Kidney (tissue), 14 donors: ENCODE measurements around the gene ZNF75A. TPM values are rescaled to one million over a fixed set of nuclear protein-coding genes. Genes with fewer than 3 reads are reported as not detected.

Experiments used
- DNase-seq, 5 donors: peaks; one replicate each; pipeline ENCODE4 v3.0.0-alpha.2; 2013 to 2020
- FAIRE-seq: peaks from 2 replicates; lab custom pipeline; 2012; peaks lifted over from hg19 to GRCh38; lab: Jason Lieb, UNC
- H3K27ac ChIP-seq, 2 donors: one replicate each; pipeline ENCODE4 v1.7.0; 2013; ENCODE audit warnings: low read depth in 2 of 2, low read length in 2 of 2, inconsistent platforms in 1 of 2
- H3K27me3 ChIP-seq: one replicate; pipeline ENCODE4 v1.7.1; 2013; ENCODE audit warnings: low read length, inconsistent platforms; ENCODE audit not compliant: control insufficient read depth, insufficient read depth
- H3K36me3 ChIP-seq, 3 donors: one replicate each; pipeline versions ENCODE4 v1.7.0 to v1.7.1; 2013; ENCODE audit warnings: low read length in 3 of 3, control low read depth in 1 of 3, inconsistent platforms in 1 of 3; ENCODE audit not compliant: insufficient read depth in 3 of 3, control insufficient read depth in 2 of 3
- H3K4me1 ChIP-seq, 3 donors: one replicate each; pipeline versions ENCODE4 v1.7.0 to v1.7.1; 2013; ENCODE audit warnings: low read length in 3 of 3, inconsistent platforms in 1 of 3, low read depth in 1 of 3; ENCODE audit not compliant: control insufficient read depth in 2 of 3, insufficient read depth in 2 of 3
- H3K4me3 ChIP-seq, 3 donors: one replicate each; pipeline versions ENCODE4 v1.7.0 to v1.8.1; 2013; ENCODE audit warnings: low read length in 3 of 3, control low read depth in 1 of 3, inconsistent platforms in 1 of 3
- H3K9ac ChIP-seq, 3 donors: one replicate each; pipeline versions ENCODE4 v1.7.0 to v1.7.1; 2013; ENCODE audit warnings: low read length in 3 of 3, control low read depth in 1 of 3, inconsistent platforms in 1 of 3
- H3K9me3 ChIP-seq, 3 donors: one replicate each; pipeline versions ENCODE4 v1.7.0 to v1.7.1; 2013; ENCODE audit warnings: low read length in 3 of 3, control low read depth in 1 of 3, inconsistent platforms in 1 of 3; ENCODE audit not compliant: control insufficient read depth in 2 of 3, insufficient read depth in 1 of 3
- intact Hi-C: fragments of 100-400 bp; cut with DNase I; formaldehyde crosslinking; loops from one replicate; pipeline ENCODE4 v1.11.1; 2022
- polyA plus RNA-seq: library from polyadenylated mRNA; stranded (reverse); fragments of 350-450 nt; fragmentation: Illumina TruSeq; extraction: RNeasy Lipid Tissue Mini Kit (QIAGEN cat#74804); gene quantifications from one replicate; pipeline ENCODE4 v1.2.3, GENCODE V29; 2014; ENCODE audit warnings: low read depth, low replicate concordance; ENCODE audit not compliant: insufficient read depth
- total RNA-seq: library from RNA; stranded (reverse); fragmentation: NEBNext Ultra II Directional; extraction: Animal tissue kit (Norgen Biotek cat#: 25700); gene quantifications from one replicate; pipeline ENCODE4 v1.2.1, GENCODE V29; 2021
- TF ChIP-seq, protein P1 (sequence below): IDR thresholded peaks from 3 replicates; pipeline ENCODE4 v1.5.1; 2012; ENCODE audit warnings: mild to moderate bottlenecking, moderate library complexity, borderline replicate concordance; ENCODE audit not compliant: insufficient read depth; ENCODE audit errors: extremely low read depth
- donor health status: control.
- donor health status: control.
- donor health status: control.
- donor health status: control.
- donor health status: control.
- donor health status: DM: yes; HTN: yes; CAD: no.
- donor health status: Normal renal cell carcinoma (clear cell type).

Gene ZNF75A
- total and polyA plus RNA-seq, 2 donors from 2014 or later: 14.3 to 41.3 TPM

DNA sequence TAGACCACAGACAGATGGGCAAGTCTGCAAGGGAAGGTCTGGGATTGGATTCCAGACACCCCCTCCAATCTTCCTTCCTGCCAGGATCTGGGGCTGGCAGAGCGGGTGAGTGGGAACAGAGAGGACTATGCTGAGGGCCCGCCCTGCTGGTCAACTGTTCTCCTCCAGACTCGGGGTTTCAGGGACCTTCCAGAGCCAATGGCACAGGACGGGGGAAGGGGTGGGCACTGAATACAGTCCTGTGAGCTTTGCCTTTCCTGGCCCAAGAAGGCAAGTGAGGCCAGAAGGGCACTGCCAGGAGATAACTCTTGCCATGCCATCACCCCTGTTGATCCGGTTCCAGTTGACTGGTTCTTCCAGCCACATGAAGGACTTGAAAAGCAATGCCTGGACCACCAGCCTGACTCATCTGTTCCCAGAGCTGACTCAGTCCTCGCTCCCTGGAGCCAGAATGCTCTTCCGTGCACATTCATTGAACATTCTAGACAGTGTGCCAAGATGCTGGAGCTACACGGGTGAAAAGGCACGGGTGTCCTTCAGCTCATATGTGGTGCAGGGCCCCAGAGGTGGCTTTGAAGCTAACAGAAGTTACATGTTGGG is 48.3 kb upstream of the ZNF75A start:
- FAIRE-seq (no peak), DNase-seq (peak in 1 of 5 donors; percentile 55)
- TF ChIP-seq, protein P1, sequence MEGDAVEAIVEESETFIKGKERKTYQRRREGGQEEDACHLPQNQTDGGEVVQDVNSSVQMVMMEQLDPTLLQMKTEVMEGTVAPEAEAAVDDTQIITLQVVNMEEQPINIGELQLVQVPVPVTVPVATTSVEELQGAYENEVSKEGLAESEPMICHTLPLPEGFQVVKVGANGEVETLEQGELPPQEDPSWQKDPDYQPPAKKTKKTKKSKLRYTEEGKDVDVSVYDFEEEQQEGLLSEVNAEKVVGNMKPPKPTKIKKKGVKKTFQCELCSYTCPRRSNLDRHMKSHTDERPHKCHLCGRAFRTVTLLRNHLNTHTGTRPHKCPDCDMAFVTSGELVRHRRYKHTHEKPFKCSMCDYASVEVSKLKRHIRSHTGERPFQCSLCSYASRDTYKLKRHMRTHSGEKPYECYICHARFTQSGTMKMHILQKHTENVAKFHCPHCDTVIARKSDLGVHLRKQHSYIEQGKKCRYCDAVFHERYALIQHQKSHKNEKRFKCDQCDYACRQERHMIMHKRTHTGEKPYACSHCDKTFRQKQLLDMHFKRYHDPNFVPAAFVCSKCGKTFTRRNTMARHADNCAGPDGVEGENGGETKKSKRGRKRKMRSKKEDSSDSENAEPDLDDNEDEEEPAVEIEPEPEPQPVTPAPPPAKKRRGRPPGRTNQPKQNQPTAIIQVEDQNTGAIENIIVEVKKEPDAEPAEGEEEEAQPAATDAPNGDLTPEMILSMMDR: no peak
- Histone ChIP-seq H3K4me3 (no peak overlapping the region), H3K9me3 (no peaks in the 10 kb centered on the region), H3K9ac (no peak overlapping the region), H3K27ac (no peak overlapping the region), H3K27me3 (no peaks in the 10 kb centered on the region), H3K36me3 (no peaks in the 10 kb centered on the region), H3K4me1 (no peaks in the 10 kb centered on the region)
- intact Hi-C loops: no loop called here

DNA sequence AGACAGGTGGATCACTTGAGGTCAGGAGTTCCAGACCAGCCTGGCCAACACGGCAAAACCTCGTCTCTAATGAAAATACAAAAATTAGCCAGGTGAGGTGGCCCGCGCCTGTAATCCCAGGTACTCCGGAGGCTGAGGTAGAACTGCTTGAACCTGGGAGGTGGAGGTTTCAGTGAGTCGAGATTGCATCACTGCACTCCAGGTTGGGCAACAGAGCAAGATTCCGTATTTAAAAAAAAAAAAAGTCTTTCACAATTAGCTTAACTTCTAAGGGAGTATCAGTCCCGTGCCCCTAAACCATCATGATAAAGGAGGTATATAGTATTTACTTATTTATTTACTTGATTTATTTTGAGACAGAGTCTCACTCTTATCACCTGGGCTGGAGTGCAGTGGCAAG is 45.5 kb upstream of the ZNF75A start:
- peak in 1 of 5 donors; percentile 15 for DNase-seq
- Histone ChIP-seq H3K9ac (no peak overlapping the region), H3K4me1 (peaks cover 0 to 3% (median 0%) of the 10 kb centered on the region in 3 donors), H3K27me3 (no peaks in the 10 kb centered on the region), H3K4me3 (no peak overlapping the region), H3K36me3 (no peaks in the 10 kb centered on the region), H3K27ac (no peak overlapping the region), H3K9me3 (no peaks in the 10 kb centered on the region)
- TF ChIP-seq, protein P1: no peak
- FAIRE-seq: no peak
- intact Hi-C loops: no loop called here

DNA sequence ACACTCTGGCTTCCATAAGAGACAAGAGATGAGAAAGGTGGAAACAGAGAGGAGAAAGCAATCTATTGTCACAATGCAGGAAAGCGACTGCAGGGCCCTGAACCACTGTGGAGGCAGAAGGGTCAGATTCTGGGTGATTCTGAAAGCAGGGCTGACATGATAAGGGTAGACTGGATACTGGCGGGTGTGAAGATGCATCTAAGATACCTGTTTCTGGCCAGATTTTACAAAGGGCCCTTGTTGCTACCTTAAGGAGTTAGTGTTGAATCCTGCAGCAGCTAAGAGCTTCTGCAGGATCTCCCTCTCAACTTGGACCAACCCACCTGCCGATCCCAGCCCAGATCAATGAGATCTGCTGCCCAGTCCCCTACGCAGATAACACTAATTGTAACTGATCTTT is 42.8 kb upstream of the ZNF75A start:
- FAIRE-seq: no peak
- no peak overlapping the region for H3K27ac ChIP-seq

More for the DNA sequence above, 42.8 kb upstream of the ZNF75A start:
- Histone ChIP-seq H3K9me3 (no peaks in the 10 kb centered on the region), H3K4me1 (peaks cover 0 to 4% (median 0%) of the 10 kb centered on the region in 3 donors), H3K27me3 (no peaks in the 10 kb centered on the region), H3K36me3 (no peaks in the 10 kb centered on the region), H3K9ac (no peak overlapping the region), H3K4me3 (no peak overlapping the region)
- intact Hi-C loops: no loop called here
- DNase-seq: no peak
- TF ChIP-seq, protein P1: no peak
